Testis (tissue), 3 donors: Measurements from ENCODE around the gene WDR33. TPM values are rescaled to one million over a fixed set of nuclear protein-coding genes. Genes with fewer than 3 reads are reported as not detected.
"Not testable (repeated sequence)": the region's sequence is repeated elsewhere in the genome, so short reads cannot be mapped to it uniquely, and the experiment has no call there.

Source experiments
- DNase-seq: peaks from one replicate; pipeline ENCODE4 v3.0.0-alpha.2; 2019
- H3K27ac ChIP-seq, 2 donors: fragments of 200-600 bp; sonication (generic); one replicate each; pipeline ENCODE4 v1.5.1; 2019
- H3K27me3 ChIP-seq: fragments of 200-600 bp; sonication (generic); one replicate; pipeline ENCODE4 v1.5.1; 2019
- H3K36me3 ChIP-seq: fragments of 200-600 bp; sonication (generic); one replicate; pipeline ENCODE4 v1.5.1; 2017; ENCODE audit warnings: low read depth; ENCODE audit errors: missing control alignments
- H3K4me1 ChIP-seq: fragments of 200-600 bp; sonication (generic); one replicate; pipeline ENCODE4 v1.5.1; 2019
- H3K4me3 ChIP-seq, 2 donors: fragments of 200-600 bp; sonication (generic); one replicate each; pipeline ENCODE4 v1.5.1; 2017 to 2019
- H3K9me3 ChIP-seq: fragments of 200-600 bp; sonication (generic); one replicate; pipeline ENCODE4 v1.5.1; 2017
- CTCF ChIP-seq, 3 experiments: fragments of 450-650 bp in 2 of 3; fragments of 200-600 bp in 1 of 3; sonication (generic) in 1 of 3; IDR thresholded peaks; one replicate each; pipeline ENCODE4 v1.5.1; 2016 to 2019; ENCODE audit warnings: antibody characterized with exemption in 3 of 3, mild to moderate bottlenecking in 2 of 3, moderate library complexity in 1 of 3
- POLR2A ChIP-seq: fragments of 450-650 bp; IDR thresholded peaks from one replicate; pipeline ENCODE4 v1.6.1; 2017; ENCODE audit warnings: antibody characterized with exemption, mild to moderate bottlenecking, moderate library complexity
- WGBS, 2 donors: methylation state at CpG; one replicate each; pipeline ENCODE4 v1.1.5; 2018; 5-methylcytosine and 5-hydroxymethylcytosine counted together
- intact Hi-C: fragments of 100-400 bp; cut with DNase I; formaldehyde crosslinking; loops from one replicate; pipeline ENCODE4 v1.15.1; 2023; ENCODE audit warnings: low total_unique reads
- polyA plus RNA-seq: library from polyadenylated mRNA; stranded (reverse); fragments of 350-450 nt; fragmentation: Illumina TruSeq; extraction: RNeasy Lipid Tissue Mini Kit (QIAGEN cat#74804); gene quantifications from one replicate; pipeline ENCODE4 v1.2.3, GENCODE V29; 2014; ENCODE audit warnings: low read depth, low replicate concordance; ENCODE audit not compliant: insufficient read depth
- total RNA-seq, 2 donors: library from RNA; depleted of rRNA; stranded (reverse); fragments of >200 nt; gene quantifications; one replicate each; pipeline ENCODE4 v1.2.3, GENCODE V29; 2016

Gene WDR33
- total and polyA plus RNA-seq, 3 donors from 2014 or later = 57.4 to 65.8 (median 62.1) TPM

GRCh38 chr2:127776122-127776780 is 34.7 kb downstream of the WDR33 start:
- Histone ChIP-seq H3K27ac (no peak overlapping the region), H3K4me1 (peaks cover 10% of the 10 kb centered on the region), H3K27me3 (no peaks in the 10 kb centered on the region), H3K9me3 (no peaks in the 10 kb centered on the region), H3K36me3 (no peaks in the 10 kb centered on the region), H3K4me3 (no peak overlapping the region)
- DNase-seq = peak; percentile 45
- intact Hi-C loops = no loop called here
- WGBS, 2 donors = 84 to 89% methylated on average over 3 of the region's 3 CpGs
- TF ChIP-seq POLR2A (no peak), CTCF (IDR thresholded peaks at IDR 0.05) (no peak)

- H3K27ac ChIP-seq = no peak overlapping the region
- intact Hi-C loops = no loop called here
- H3K4me3 ChIP-seq = no peak overlapping the region
- no peak for DNase-seq
- H3K9me3 ChIP-seq = no peaks in the 10 kb centered on the region
- 91 to 94% methylated on average over 2 of the region's 2 CpGs for WGBS, 2 donors
- H3K27me3 ChIP-seq = no peaks in the 10 kb centered on the region
- no peaks in the 10 kb centered on the region for H3K36me3 ChIP-seq
- TF ChIP-seq CTCF (IDR thresholded peaks at IDR 0.05) = no peak
- no peak for TF ChIP-seq POLR2A
- H3K4me1 ChIP-seq = peaks cover 6% of the 10 kb centered on the region
These were observed 39.2 kb downstream of the WDR33 start for GRCh38 chr2:127771756-127772155.

GRCh38 chr2:127770973-127771735 is 39.8 kb downstream of the WDR33 start:
- intact Hi-C loops = no loop called here
- Histone ChIP-seq H3K36me3 (no peaks in the 10 kb centered on the region), H3K27ac (no peak overlapping the region), H3K9me3 (no peaks in the 10 kb centered on the region), H3K4me1 (no peaks in the 10 kb centered on the region), H3K4me3 (no peak overlapping the region), H3K27me3 (no peaks in the 10 kb centered on the region)
- TF ChIP-seq CTCF (IDR thresholded peaks at IDR 0.05) = no peak
- no peak for TF ChIP-seq POLR2A
- 89% methylated on average over 9 of the region's 9 CpGs for WGBS, 2 donors
- no peak for DNase-seq

- H3K4me3 ChIP-seq, H3K4me1 ChIP-seq, DNase-seq, H3K27me3 ChIP-seq, H3K36me3 ChIP-seq, intact Hi-C loops, H3K9me3 ChIP-seq, H3K27ac ChIP-seq: not testable (repeated sequence)
- 92 to 96% methylated on average over 6 of the region's 6 CpGs for WGBS, 2 donors
These were observed 40.4 kb downstream of the WDR33 start for GRCh38 chr2:127770534-127770933.

- no peak overlapping the region for H3K4me3 ChIP-seq
- intact Hi-C loops = no loop called here
- H3K27me3 ChIP-seq = no peaks in the 10 kb centered on the region
- no peaks in the 10 kb centered on the region for H3K9me3 ChIP-seq
- 92 to 95% methylated on average over 2 of the region's 2 CpGs for WGBS, 2 donors
- no peak overlapping the region for H3K27ac ChIP-seq
- TF ChIP-seq POLR2A (no peak), CTCF (IDR thresholded peaks at IDR 0.05) (no peak)
- no peaks in the 10 kb centered on the region for H3K4me1 ChIP-seq
- no peak for DNase-seq
- no peaks in the 10 kb centered on the region for H3K36me3 ChIP-seq
These were observed 41.4 kb downstream of the WDR33 start for GRCh38 chr2:127769587-127769986.
